ENCODE data around the gene ANKRD55.
"Not testable (repeated sequence)": the region's sequence is repeated elsewhere in the genome, so short reads cannot be mapped to it uniquely, and the experiment has no call there.

The ANKRD55 gene

GRCh38 chr5:56168066-56168478 lies 65.1 kb downstream of the ANKRD55 start:
- DNase-seq (ENCODE audit: low read depth in 2 of 2) = no peak

GRCh38 chr5:56167519-56167918 lies 65.6 kb downstream of the ANKRD55 start:
- no peak for DNase-seq (ENCODE audit: low read depth in 2 of 2)

- DNase-seq (ENCODE audit: low read depth in 2 of 2) = no peak
These were observed 66.3 kb downstream of the ANKRD55 start for GRCh38 chr5:56166671-56167385.

GRCh38 chr5:56164376-56164775 lies 68.8 kb downstream of the ANKRD55 start:
- no peak for DNase-seq (ENCODE audit: low read depth in 2 of 2)

- no peak for DNase-seq (ENCODE audit: low read depth in 2 of 2)
These were observed 71.2 kb downstream of the ANKRD55 start for GRCh38 chr5:56161927-56162326.

GRCh38 chr5:56161439-56161823 lies 71.7 kb downstream of the ANKRD55 start:
- DNase-seq (ENCODE audit: low read depth in 2 of 2) = no peak

- no peak for DNase-seq (ENCODE audit: low read depth in 2 of 2)
These were observed 72.2 kb downstream of the ANKRD55 start for GRCh38 chr5:56160723-56161438.

GRCh38 chr5:56159521-56159947 lies 73.6 kb downstream of the ANKRD55 start:
- DNase-seq (ENCODE audit: low read depth in 2 of 2) = no peak

- DNase-seq (ENCODE audit: low read depth in 2 of 2) = no peak
These were observed 74.7 kb downstream of the ANKRD55 start for GRCh38 chr5:56158331-56158960.

GRCh38 chr5:56157191-56157621 lies 75.9 kb downstream of the ANKRD55 start:
- not testable (repeated sequence) for DNase-seq (ENCODE audit: low read depth in 2 of 2)

GRCh38 chr5:56156585-56157190 lies 76.4 kb downstream of the ANKRD55 start:
- DNase-seq (ENCODE audit: low read depth in 2 of 2) = not testable (repeated sequence)

- no peak for DNase-seq (ENCODE audit: low read depth in 2 of 2)
These were observed 77.0 kb downstream of the ANKRD55 start for GRCh38 chr5:56155992-56156584.

- DNase-seq (ENCODE audit: low read depth in 2 of 2) = no peak
These were observed 78.2 kb downstream of the ANKRD55 start for GRCh38 chr5:56154732-56155484.

GRCh38 chr5:56152437-56152836 lies 80.7 kb downstream of the ANKRD55 start:
- no peak for DNase-seq (ENCODE audit: low read depth in 2 of 2)

GRCh38 chr5:56150756-56151155 lies 82.4 kb downstream of the ANKRD55 start:
- DNase-seq (ENCODE audit: low read depth in 2 of 2) = not testable (repeated sequence)

- DNase-seq (ENCODE audit: low read depth in 2 of 2) = no peak
These were observed 84.6 kb downstream of the ANKRD55 start for GRCh38 chr5:56148453-56148971.

- no peak for DNase-seq (ENCODE audit: low read depth in 2 of 2)
These were observed 85.4 kb downstream of the ANKRD55 start for GRCh38 chr5:56147659-56148230.

GRCh38 chr5:56147106-56147505 lies 86.0 kb downstream of the ANKRD55 start:
- DNase-seq (ENCODE audit: low read depth in 2 of 2) = no peak

GRCh38 chr5:56146674-56147073 lies 86.5 kb downstream of the ANKRD55 start:
- DNase-seq (ENCODE audit: low read depth in 2 of 2) = no peak

GRCh38 chr5:56145511-56145910 lies 87.6 kb downstream of the ANKRD55 start:
- no peak for DNase-seq (ENCODE audit: low read depth in 2 of 2)

GRCh38 chr5:56145106-56145505 lies 88.0 kb downstream of the ANKRD55 start:
- no peak for DNase-seq (ENCODE audit: low read depth in 2 of 2)
